Hematopoietic multipotent progenitor cell (in vitro differentiated cells): Measurements from ENCODE around the gene STARD10. TPM values are rescaled to one million over a fixed set of nuclear protein-coding genes. Genes with fewer than 3 reads are reported as not detected.

ENCODE experiments used
- DNase-seq, 3 donors: peaks; one replicate each; pipeline ENCODE4 v3.0.0-alpha.2; 2011 to 2015; ENCODE audit warnings: low read depth in 2 of 3, low spot score in 2 of 3
- total RNA-seq: library from RNA; depleted of rRNA; stranded (reverse); fragments of >200 nt; gene quantifications from one replicate; pipeline ENCODE4 v1.2.3, GENCODE V29; 2012

The STARD10 gene
- total RNA-seq, 1 donor = 34.7 TPM

DNA sequence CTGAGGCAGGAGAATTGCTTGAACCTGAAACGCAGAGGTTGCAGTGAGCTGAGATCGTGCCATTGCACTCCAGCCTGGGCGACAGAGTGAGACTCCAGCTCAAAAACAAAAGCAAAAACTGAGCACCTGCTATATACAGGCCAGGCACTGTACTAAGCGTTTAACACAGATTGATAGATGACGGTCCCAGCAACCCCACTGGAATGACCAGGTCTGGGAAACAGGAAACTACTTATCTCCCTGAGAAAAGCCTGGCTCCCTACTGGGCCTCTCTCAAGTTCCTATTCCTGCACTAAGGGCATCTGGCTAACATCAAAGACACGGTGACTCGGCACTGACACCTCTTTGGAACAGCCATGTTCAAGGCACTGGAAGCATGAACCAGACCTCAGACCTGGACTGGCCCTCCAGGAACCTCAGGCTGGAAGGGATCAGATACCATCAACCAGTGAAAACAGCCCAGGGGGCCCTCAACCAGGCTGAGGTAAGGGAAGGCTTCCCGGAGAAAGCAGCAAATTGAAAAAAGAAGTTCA lies 58.3 kb downstream of the STARD10 start:
- DNase-seq = no peak

DNA sequence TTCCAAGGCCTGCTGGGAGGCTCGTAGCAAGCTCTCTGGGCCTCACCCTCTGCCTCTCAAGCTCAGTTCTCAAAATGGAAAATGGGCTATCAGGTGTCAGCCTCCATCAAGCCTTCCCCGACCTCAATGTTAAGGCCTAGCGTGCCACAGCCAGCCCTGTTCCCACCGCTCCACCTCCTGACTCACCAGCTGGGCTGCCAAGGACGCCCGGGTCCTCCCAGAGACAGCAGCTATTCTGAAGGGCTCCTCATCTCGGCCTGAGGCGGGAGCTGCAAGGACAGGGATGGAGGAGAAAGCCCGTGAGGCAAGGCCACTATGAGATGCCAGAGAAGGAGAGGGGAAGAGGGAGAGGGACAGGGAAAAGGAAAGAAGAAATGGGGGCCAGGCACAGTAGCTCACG lies 61.5 kb downstream of the STARD10 start:
- no peak for DNase-seq

DNA sequence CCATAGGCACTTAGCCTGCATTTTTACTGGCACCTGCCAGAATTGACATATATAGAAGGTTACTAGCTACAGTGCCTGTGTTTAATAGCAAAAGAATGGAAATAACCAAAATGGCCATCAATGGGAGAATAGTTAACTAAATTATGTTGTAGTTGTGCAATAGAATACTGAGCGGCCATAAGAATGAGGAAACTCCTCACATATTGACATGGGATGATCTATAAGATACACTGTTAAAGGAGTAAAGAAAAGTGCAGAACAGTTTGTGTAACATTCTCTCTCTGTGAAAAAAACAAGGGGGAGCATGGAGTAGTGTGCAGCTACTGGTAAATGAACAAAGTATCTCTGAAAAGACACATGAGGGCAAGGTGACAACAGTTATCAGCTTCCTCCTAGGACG lies 63.1 kb downstream of the STARD10 start:
- DNase-seq = no peak

GRCh38 chr11:72730243-72730642 lies 63.6 kb downstream of the STARD10 start:
- DNase-seq = no peak

GRCh38 chr11:72727521-72727920 lies 66.3 kb downstream of the STARD10 start:
- no peak for DNase-seq

DNA sequence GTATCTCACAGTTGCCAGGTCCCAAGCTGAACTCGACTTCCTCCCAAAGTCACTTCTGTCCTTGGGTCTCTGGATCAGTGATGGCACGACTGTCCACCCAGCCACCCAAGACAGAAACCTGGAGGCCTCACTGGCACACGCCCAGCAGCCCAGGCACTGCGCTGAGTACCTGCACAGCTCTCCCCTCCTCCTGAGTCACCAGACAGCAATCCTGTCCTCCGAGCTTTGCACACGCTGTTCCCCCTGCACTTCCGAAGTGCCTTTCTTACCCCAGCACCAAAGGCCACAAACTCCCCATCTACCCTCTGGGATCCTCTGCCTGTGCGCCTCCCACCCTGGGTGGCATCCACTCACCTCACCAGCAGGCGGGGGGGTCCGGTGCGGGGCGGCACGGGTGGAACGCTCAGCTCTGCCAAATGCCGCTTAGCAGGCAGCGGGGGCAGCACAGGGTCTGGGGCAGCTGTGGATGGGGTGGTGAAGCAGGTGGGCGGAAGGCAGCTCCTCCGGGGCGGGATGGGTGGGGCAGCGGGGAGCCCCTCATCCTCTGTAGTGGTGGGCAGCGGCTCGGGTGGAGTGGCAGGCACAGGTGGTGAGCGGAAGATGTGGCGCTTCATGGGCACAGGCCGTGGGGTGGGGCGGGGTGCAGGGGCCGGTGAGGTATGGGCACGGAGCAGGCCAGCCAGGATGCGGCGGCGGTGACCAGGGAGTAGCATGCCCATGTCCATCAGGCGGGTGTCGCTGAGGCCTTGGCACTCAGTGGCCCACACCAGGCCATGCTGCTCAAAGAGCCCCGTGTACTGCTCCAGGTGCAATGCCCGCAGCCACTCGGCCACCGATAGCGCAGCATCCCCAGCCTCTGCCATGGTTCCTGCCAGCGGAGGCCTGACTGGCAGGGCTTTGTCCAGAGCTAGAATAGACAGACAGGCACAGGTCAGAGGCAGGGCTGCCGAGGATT lies 67.3 kb downstream of the STARD10 start:
- no peak for DNase-seq

- no peak for DNase-seq
Measured at GRCh38 chr11:72725724-72726028, 68.2 kb downstream of the STARD10 start.

DNA sequence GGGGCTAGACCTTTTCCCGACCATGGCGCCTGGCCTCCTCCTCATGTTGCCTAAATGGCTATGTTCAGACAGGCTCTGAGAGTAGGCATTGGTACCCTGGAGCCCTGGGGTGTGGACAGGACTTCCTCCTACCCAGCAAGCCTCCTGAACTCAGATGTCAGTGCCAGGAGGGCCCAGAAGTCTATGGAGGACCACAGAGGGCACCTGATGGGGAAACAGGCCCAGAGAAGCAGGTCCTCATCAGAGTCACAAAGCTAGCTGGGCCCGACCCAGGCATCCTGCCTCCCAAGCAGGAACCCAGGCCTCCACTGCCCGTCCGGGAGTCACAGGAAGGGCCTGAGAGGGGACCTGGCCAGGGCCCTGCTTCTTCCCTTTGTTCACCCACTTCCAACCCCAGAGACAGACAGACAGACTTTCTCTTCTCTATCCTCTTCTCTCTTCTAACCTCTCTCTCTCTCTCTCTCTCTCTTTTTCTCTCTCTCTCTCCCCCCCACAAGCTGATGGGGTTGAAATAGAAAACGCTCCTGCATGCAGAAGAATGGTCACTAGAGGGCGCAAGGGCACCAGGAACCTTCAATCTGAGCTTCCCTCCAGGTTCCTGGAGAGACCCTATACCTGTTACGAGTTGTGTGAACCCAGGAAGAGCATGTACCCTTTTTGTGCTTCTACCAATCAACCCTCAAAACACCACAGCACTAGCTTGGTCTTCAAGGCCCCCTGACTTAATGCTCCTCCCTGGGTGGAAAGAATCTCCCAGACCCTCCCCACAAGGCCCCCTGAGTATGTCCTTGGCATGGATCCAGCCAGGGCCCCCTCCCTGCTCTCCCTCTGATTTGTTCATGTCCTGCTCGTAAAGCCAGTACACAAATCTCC lies 68.8 kb downstream of the STARD10 start:
- DNase-seq = peak; percentile 71 to 94 (median 88)

- DNase-seq = no peak
Measured at GRCh38 chr11:72724021-72724551, 69.8 kb downstream of the STARD10 start.

DNA sequence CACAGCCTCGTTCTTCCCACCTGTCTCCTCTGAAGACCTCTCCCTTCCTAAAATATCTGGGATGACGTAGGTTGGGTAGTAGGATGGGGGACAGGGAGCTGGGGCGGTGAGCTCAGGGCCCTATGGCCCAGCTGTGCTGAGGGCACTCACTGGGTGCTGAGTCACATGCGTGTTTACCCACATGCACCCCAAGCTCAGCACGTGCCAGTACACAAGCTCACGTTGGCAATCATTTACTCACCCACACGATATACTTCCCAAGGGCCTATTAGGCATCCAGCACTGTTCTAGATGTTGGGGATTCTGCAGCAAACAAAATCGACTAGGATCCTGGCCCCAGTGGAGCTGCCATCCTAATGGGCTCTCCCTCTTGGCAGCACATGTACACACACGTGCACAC lies 70.3 kb downstream of the STARD10 start:
- DNase-seq = no peak

DNA sequence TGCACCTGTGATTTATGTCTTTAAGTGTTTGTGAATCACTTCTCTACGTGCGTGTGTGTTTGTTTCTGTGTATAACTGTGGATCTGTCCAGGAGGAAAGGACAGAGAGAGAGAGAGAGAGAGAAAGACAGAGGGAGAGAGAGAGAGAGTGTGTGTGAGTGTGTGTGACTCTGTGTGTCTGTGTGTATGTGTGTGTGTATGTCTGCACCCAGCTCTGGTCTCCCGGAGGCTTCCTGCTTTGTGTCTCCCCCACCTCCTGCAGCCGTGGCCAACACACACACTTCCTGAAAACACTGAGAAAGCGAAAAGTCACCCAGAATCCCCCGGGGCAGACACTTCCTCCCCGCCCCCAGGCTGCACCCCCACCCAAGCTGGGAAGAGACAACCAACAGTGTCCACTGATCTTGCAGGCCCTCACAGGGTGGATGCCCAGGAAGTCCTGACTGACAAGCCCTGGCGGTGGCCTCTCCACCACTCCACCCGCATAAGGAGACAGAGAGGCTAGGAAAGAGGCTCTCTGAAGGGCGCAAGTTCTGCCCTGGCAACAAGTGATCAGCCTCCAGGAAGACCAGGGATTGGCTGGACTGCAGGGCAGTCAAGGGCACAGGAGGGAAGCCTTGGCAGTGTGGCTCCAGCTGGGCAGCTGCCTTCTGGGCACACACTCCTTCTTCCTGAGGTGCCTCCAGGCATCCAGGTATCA lies 71.6 kb downstream of the STARD10 start:
- peak; percentile 77 to 94 (median 90) for DNase-seq

- peak in 1 of 3 donors; percentile 32 for DNase-seq
Measured at GRCh38 chr11:72721689-72722049, 72.2 kb downstream of the STARD10 start.

DNA sequence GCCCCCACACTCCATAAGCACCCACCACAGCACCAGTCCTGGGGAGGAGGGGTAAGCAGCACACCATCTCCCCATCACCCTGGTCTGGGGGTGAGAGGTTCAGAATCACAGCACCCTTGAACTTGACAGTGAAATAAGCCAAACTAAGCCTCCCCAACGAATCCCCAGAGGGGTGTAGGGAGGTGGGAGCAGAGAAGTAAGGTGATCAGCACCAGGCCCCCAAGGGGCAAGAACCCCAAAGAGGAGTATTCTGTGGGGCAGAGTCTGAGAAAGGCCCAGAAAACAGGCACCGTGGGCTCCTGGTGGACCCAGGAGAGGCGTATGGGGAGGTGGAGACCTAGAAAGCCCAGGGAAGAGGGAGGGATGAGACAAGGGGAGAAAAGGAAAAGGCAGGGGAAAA lies 72.6 kb downstream of the STARD10 start:
- DNase-seq = no peak

- DNase-seq = no peak
Measured at GRCh38 chr11:72720784-72721183, 73.1 kb downstream of the STARD10 start.

GRCh38 chr11:72720047-72720446 lies 73.8 kb downstream of the STARD10 start:
- DNase-seq = no peak

DNA sequence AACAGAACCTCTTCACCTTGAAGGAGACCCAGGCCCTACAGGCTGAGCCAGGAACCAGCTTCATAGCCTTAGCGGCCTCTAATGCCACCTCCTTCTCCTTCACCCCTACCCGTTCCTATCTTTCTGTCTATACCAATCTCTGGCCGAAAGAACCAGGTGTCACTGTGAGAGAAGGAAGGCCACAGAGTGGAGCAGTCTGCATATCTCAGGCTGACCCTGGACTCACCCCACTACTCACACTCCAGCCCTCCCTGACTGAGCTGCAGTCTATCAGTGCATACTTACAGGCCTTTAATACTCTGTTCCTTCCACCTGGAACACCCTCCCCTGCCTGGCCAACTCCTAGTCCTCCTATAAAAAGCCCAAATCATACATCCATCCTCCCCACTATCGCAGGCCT lies 74.3 kb downstream of the STARD10 start:
- DNase-seq = no peak

DNA sequence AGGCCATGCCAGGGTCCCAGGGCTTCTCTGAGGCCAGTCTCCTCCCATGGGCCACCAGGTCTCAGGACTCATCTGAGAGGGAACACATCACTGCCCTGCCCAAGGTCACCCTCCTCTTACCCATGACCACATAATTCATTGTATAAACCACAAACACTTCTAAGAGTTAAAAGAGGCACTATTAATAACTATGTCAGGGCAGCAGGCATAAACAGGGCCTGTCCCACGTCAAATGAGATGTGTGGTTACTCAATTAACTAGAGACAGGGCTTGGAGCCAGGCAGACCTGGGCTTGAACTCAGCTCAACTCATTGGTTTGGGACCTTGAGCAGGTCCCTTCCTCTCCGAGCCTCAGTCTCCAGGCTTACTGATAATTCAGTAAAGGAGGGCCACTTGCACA lies 74.7 kb downstream of the STARD10 start:
- DNase-seq = no peak

DNA sequence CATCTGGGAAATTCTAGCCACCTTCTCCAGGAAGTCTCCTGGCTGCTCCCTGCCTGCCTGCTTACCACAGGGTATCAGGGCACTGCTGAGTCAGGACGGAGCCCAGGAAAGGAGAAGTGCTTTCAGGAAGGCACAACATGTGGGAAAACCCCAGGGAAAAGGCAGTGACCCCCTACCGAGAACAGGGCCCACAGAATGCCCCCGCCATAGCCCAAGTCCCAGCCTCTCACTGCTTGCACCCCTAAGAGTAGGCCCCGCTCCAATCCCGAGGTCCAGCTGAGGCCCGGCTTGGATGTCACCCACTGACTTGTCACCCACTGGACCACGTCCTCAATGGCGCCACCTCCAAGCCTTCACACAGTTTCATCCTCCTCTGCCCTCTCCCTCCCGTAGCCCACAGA lies 75.7 kb downstream of the STARD10 start:
- no peak for DNase-seq

- DNase-seq = no peak
Measured at GRCh38 chr11:72716788-72717435, 76.9 kb downstream of the STARD10 start.

- DNase-seq = no peak
Measured at GRCh38 chr11:72716290-72716689, 77.6 kb downstream of the STARD10 start.
